Mesenchymal stem cell (in vitro differentiated cells and primary cell): ENCODE results near the gene FAM227B.

ENCODE experiments used
- DNase-seq: peaks from one replicate; pipeline ENCODE4 v3.0.0-alpha.2; 2013
- H2AFZ ChIP-seq: one replicate; pipeline ENCODE4 v1.6.1; 2013; ENCODE audit warnings: low read depth, mild to moderate bottlenecking, control low read depth, inconsistent platforms, low read length, moderate library complexity
- H2AK5ac ChIP-seq: 2 replicates; pipeline ENCODE4 v1.6.1; 2013; ENCODE audit warnings: low read length, moderate library complexity, mild to moderate bottlenecking, inconsistent platforms; ENCODE audit not compliant: severe bottlenecking
- H2BK120ac ChIP-seq: one replicate; pipeline ENCODE4 v1.6.1; 2013; ENCODE audit warnings: low read depth, mild to moderate bottlenecking, inconsistent platforms, low read length, moderate library complexity
- H2BK12ac ChIP-seq, 2 experiments: one replicate each; pipeline ENCODE4 v1.6.1; 2013; ENCODE audit warnings: inconsistent platforms in 2 of 2, low read length in 2 of 2, mild to moderate bottlenecking in 2 of 2, moderate library complexity in 2 of 2, control low read depth in 1 of 2
- H2BK15ac ChIP-seq: one replicate; pipeline ENCODE4 v1.6.1; 2013; ENCODE audit warnings: mild to moderate bottlenecking, low read depth, inconsistent platforms; ENCODE audit not compliant: poor library complexity, severe bottlenecking
- H2BK5ac ChIP-seq: 2 replicates; pipeline ENCODE4 v1.6.1; 2013; ENCODE audit warnings: low read depth, mild to moderate bottlenecking, low read length, control low read depth, inconsistent platforms; ENCODE audit not compliant: poor library complexity, severe bottlenecking
- H3K14ac ChIP-seq, 2 experiments: one replicate each; pipeline ENCODE4 v1.6.1; 2013; ENCODE audit warnings: inconsistent platforms in 2 of 2, low read length in 2 of 2, control low read depth in 1 of 2, mild to moderate bottlenecking in 1 of 2, moderate library complexity in 1 of 2
- H3K18ac ChIP-seq, 2 experiments: one replicate each; pipeline ENCODE4 v1.6.1; 2013; ENCODE audit warnings: inconsistent platforms in 2 of 2, low read length in 2 of 2, control low read depth in 1 of 2, low read depth in 1 of 2, mild to moderate bottlenecking in 1 of 2
- H3K23ac ChIP-seq, 2 experiments: one replicate each; pipeline ENCODE4 v1.6.1; 2013; ENCODE audit warnings: inconsistent platforms in 2 of 2, low read length in 2 of 2, mild to moderate bottlenecking in 2 of 2, moderate library complexity in 2 of 2, control low read depth in 1 of 2
- H3K27ac ChIP-seq: 2 replicates; pipeline ENCODE4 v1.5.1; 2013; ENCODE audit warnings: mild to moderate bottlenecking, moderate library complexity, low read length, control low read depth, inconsistent platforms; ENCODE audit not compliant: poor library complexity, severe bottlenecking
- H3K27me3 ChIP-seq, 2 experiments: 2 replicates each; pipeline versions ENCODE4 v1.6.1 to v1.7.0; 2013; ENCODE audit warnings: low read length in 2 of 2, mild to moderate bottlenecking in 2 of 2, moderate library complexity in 2 of 2, control low read depth in 1 of 2, inconsistent platforms in 1 of 2; ENCODE audit not compliant: control insufficient read depth in 1 of 2, insufficient read depth in 1 of 2
- H3K36me3 ChIP-seq, 2 experiments: 2 replicates each; pipeline versions ENCODE4 v1.6.1 to v1.7.0; 2013; ENCODE audit warnings: low read length in 2 of 2, control low read depth in 1 of 2, inconsistent platforms in 1 of 2, low read depth in 1 of 2, mild to moderate bottlenecking in 1 of 2; ENCODE audit not compliant: insufficient read depth in 2 of 2, control insufficient read depth in 1 of 2
- H3K4ac ChIP-seq, 2 experiments: one replicate each; pipeline ENCODE4 v1.6.1; 2013; ENCODE audit warnings: inconsistent platforms in 2 of 2, low read length in 2 of 2, mild to moderate bottlenecking in 2 of 2, moderate library complexity in 2 of 2, control low read depth in 1 of 2, low read depth in 1 of 2
- H3K4me1 ChIP-seq: 2 replicates; pipeline ENCODE4 v1.6.1; 2013; ENCODE audit warnings: low read depth, low read length, control low read depth; ENCODE audit not compliant: control insufficient read depth, insufficient read depth
- H3K4me2 ChIP-seq: 2 replicates; pipeline ENCODE4 v1.6.1; 2013; ENCODE audit warnings: low read length, mild to moderate bottlenecking, inconsistent platforms; ENCODE audit not compliant: poor library complexity, severe bottlenecking
- H3K4me3 ChIP-seq, 2 experiments: 2 replicates each; pipeline versions ENCODE4 v1.5.1 to v1.7.0; 2013; ENCODE audit warnings: low read length in 2 of 2, mild to moderate bottlenecking in 2 of 2, control low read depth in 1 of 2, low read depth in 1 of 2; ENCODE audit not compliant: insufficient read depth in 1 of 2
- H3K79me1 ChIP-seq: replicated peaks from 2 replicates; pipeline ENCODE4 v1.6.1; 2013; ENCODE audit warnings: mild to moderate bottlenecking, control low read depth, low read length, inconsistent platforms; ENCODE audit not compliant: poor library complexity, severe bottlenecking
- H3K9ac ChIP-seq: 2 replicates; pipeline ENCODE4 v1.7.0; 2013; ENCODE audit warnings: mild to moderate bottlenecking, low read length, moderate library complexity
- H3K9me3 ChIP-seq: 2 replicates; pipeline ENCODE4 v1.7.0; 2013; ENCODE audit warnings: mild to moderate bottlenecking, low read length; ENCODE audit not compliant: control insufficient read depth
- H4K8ac ChIP-seq: one replicate; pipeline ENCODE4 v1.6.1; 2013; ENCODE audit warnings: inconsistent platforms, mild to moderate bottlenecking, low read length, moderate library complexity
- H4K91ac ChIP-seq: one replicate; pipeline ENCODE4 v1.6.1; 2013; ENCODE audit warnings: mild to moderate bottlenecking, low read length, inconsistent platforms
- WGBS: methylation state at CpG from one replicate; pipeline ENCODE4 v1.1.7; 2013; ENCODE audit warnings: mixed read lengths; 5-methylcytosine and 5-hydroxymethylcytosine counted together

Gene FAM227B

DNA sequence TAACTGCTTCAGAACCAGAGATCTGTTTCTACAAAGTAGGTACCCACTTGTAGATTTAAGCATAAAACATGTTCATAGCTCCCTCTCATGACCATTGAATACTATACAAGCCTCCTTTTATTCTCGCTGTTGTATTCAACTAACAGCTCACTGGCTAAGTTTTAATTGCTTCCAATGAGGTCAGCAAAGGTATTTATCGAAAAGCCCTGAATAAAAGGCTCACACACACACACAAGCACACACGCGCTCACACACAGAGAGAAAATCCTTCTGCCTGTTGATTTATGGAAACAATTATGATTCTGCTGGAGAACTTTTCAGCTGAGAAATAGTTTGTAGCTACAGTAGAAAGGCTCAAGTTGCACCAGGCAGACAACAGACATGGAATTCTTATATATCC lies 197.6 kb downstream of the FAM227B start, which contains the start of gene FGF7:
Gene FGF7 (plus strand): TSS at position 222 of the 400 bp plus-strand sequence. CDS start 1,056 bp downstream, outside the sequence.
- no peak within 1 kb of the TSS for H4K8ac ChIP-seq
- no peaks in the 10 kb centered on the region for H3K9me3 ChIP-seq
- peak; percentile 61 for DNase-seq
- H4K91ac ChIP-seq: no peak within 1 kb of the TSS
- H3K27me3 ChIP-seq: no peaks in the 10 kb centered on the region
- no peak within 1 kb of the TSS for H2BK5ac ChIP-seq
- H2BK120ac ChIP-seq: no peak within 1 kb of the TSS
- H3K4me2 ChIP-seq: no peak within 1 kb of the TSS
- H3K4me3 ChIP-seq: peak within 1 kb of the TSS in 1 of 2 experiments; percentile 84
- no peaks in the 10 kb centered on the region for H3K79me1 ChIP-seq
- H2AFZ ChIP-seq: no peak within 1 kb of the TSS
- WGBS: 94% methylated on average over 1 of the region's 4 CpGs
- no peak within 1 kb of the TSS for H2BK15ac ChIP-seq
- peaks cover 0 to 40% of the 10 kb centered on the region in 2 experiments for H3K36me3 ChIP-seq
- H3K23ac ChIP-seq: no peak within 1 kb of the TSS
- no peak within 1 kb of the TSS for H2BK12ac ChIP-seq
- peak within 1 kb of the TSS; percentile 100 for H3K9ac ChIP-seq
- peak within 1 kb of the TSS in 1 of 2 experiments; percentile 40 for H3K18ac ChIP-seq
- H3K14ac ChIP-seq: no peak within 1 kb of the TSS
- no peak within 1 kb of the TSS for H3K4ac ChIP-seq
- H2AK5ac ChIP-seq: no peak within 1 kb of the TSS
- no peak within 1 kb of the TSS for H3K27ac ChIP-seq
- H3K4me1 ChIP-seq: no peaks in the 10 kb centered on the region

GRCh38 chr15:49421991-49422390 lies 198.6 kb downstream of the FAM227B start:
- Histone ChIP-seq H3K14ac (no peak overlapping the region), H3K18ac (no peak overlapping the region), H3K4me2 (no peak overlapping the region), H4K8ac (no peak overlapping the region), H3K27ac (no peak overlapping the region), H3K4me1 (no peaks in the 10 kb centered on the region), H2AFZ (no peak overlapping the region), H3K4ac (no peak overlapping the region), H3K23ac (no peak overlapping the region), H3K27me3 (no peaks in the 10 kb centered on the region), H2BK15ac (no peak overlapping the region), H3K4me3 (peak overlapping the region in 1 of 2 experiments; percentile 84), H2BK120ac (no peak overlapping the region), H3K9ac (peak overlapping the region; percentile 100), H2BK12ac (no peak overlapping the region), H2AK5ac (no peak overlapping the region), H3K9me3 (no peaks in the 10 kb centered on the region), H2BK5ac (no peak overlapping the region), H3K36me3 (peaks cover 0 to 30% of the 10 kb centered on the region in 2 experiments), H4K91ac (no peak overlapping the region), H3K79me1 (no peaks in the 10 kb centered on the region)
- no CpG with 5 or more reads among the region's 9 CpGs for WGBS
- DNase-seq: peak; percentile 54

- Histone ChIP-seq H3K4ac (no peak overlapping the region), H3K4me2 (no peak overlapping the region), H3K27ac (no peak overlapping the region), H3K79me1 (no peaks in the 10 kb centered on the region), H2BK12ac (peak overlapping the region in 1 of 2 experiments; percentile 10), H2AFZ (no peak overlapping the region), H2BK15ac (no peak overlapping the region), H2AK5ac (no peak overlapping the region), H3K18ac (no peak overlapping the region), H2BK120ac (no peak overlapping the region), H3K36me3 (peaks cover 0 to under 1% of the 10 kb centered on the region in 2 experiments), H3K4me3 (no peak overlapping the region), H2BK5ac (no peak overlapping the region), H4K91ac (no peak overlapping the region), H3K9ac (no peak overlapping the region), H3K14ac (no peak overlapping the region), H3K27me3 (no peaks in the 10 kb centered on the region), H3K9me3 (no peaks in the 10 kb centered on the region), H4K8ac (no peak overlapping the region), H3K23ac (no peak overlapping the region), H3K4me1 (no peaks in the 10 kb centered on the region)
- DNase-seq: no peak
- no CpG with 5 or more reads among the region's 1 CpG for WGBS
These were observed 201.8 kb downstream of the FAM227B start for GRCh38 chr15:49418811-49419210.

DNA sequence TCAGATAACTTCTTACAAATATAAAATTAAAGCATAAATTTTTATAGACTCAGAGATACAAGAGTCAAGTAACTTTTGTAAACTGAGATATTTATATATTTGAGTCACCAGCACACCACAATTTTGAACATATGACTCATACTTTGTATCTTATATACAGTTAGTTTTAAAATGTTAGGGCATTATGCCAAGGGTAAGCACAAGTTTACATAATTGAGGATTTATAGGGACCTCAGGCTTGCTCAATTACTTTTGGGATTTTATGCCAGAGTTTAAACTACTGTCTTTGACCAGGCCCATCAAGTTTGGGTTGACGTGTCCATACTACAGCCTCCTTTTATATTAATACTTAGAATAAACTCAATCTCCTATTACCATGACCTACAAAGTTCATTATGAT lies 205.0 kb downstream of the FAM227B start:
- peak; percentile 92 for DNase-seq
- H3K4ac ChIP-seq: no peak overlapping the region
- H3K36me3 ChIP-seq: no peaks in the 10 kb centered on the region
- H2BK120ac ChIP-seq: no peak overlapping the region
- H3K14ac ChIP-seq: no peak overlapping the region
- no peak overlapping the region for H3K27ac ChIP-seq
- H3K9ac ChIP-seq: no peak overlapping the region
- no peak overlapping the region for H2BK15ac ChIP-seq
- no peak overlapping the region for H2BK12ac ChIP-seq
- H4K8ac ChIP-seq: no peak overlapping the region
- no peaks in the 10 kb centered on the region for H3K79me1 ChIP-seq
- no peaks in the 10 kb centered on the region for H3K4me1 ChIP-seq
- H3K4me3 ChIP-seq: no peak overlapping the region
- H3K27me3 ChIP-seq: no peaks in the 10 kb centered on the region
- H3K9me3 ChIP-seq: no peaks in the 10 kb centered on the region
- H3K23ac ChIP-seq: no peak overlapping the region
- no peak overlapping the region for H3K4me2 ChIP-seq
- H4K91ac ChIP-seq: no peak overlapping the region
- H2AK5ac ChIP-seq: no peak overlapping the region
- H3K18ac ChIP-seq: no peak overlapping the region
- no peak overlapping the region for H2BK5ac ChIP-seq
- H2AFZ ChIP-seq: no peak overlapping the region
- 0% methylated on average over 1 of the region's 1 CpG for WGBS
